K562 (cell line): ENCODE data around the gene PIP5KL1. TPM values are rescaled to one million over a fixed set of nuclear protein-coding genes. Genes with fewer than 3 reads are reported as not detected.

Experiments
- E2F8 ChIP-seq: fragments of 450-650 bp; IDR thresholded peaks from 2 replicates; pipeline ENCODE4 v1.7.1; 2018; ENCODE audit warnings: mild to moderate bottlenecking, low read depth; ENCODE audit not compliant: partially characterized antibody
- FOXK1 ChIP-seq: sonication (generic); formaldehyde crosslinking; IDR thresholded peaks from 2 replicates; pipeline ENCODE4 v1.8.0; 2022; ENCODE audit warnings: missing genetic modification reagents, mild to moderate bottlenecking, borderline replicate concordance
- KHSRP ChIP-seq: fragments of 450-650 bp; IDR thresholded peaks from 2 replicates; pipeline ENCODE4 v1.6.1; 2017
- POLR2H ChIP-seq: IDR thresholded peaks from 2 replicates; pipeline ENCODE4 v1.6.1; 2016; ENCODE audit warnings: missing genetic modification characterization, low read depth, mild to moderate bottlenecking, control low read depth, missing compliant biosample characterization, moderate library complexity
- REST ChIP-seq, 2 experiments: fragments of 450-650 bp; formaldehyde crosslinking in 1 of 2; IDR thresholded peaks; 2 replicates each; pipeline versions ENCODE4 v1.4.0 to v1.6.1; 2014 to 2020; ENCODE audit warnings: mild to moderate bottlenecking in 2 of 2, borderline replicate concordance in 1 of 2, low read depth in 1 of 2
- SAFB ChIP-seq: fragments of 200-400 bp; formaldehyde crosslinking; IDR thresholded peaks from 2 replicates; pipeline ENCODE4 v1.6.1; 2017; ENCODE audit warnings: low read depth, low read length, borderline replicate concordance
- SAP30 ChIP-seq: fragments of 200-600 bp; sonication (generic); IDR thresholded peaks from 2 replicates; pipeline ENCODE4 v1.6.1; 2012; ENCODE audit warnings: borderline replicate concordance, low read depth, mild to moderate bottlenecking, moderate library complexity, low read length, control low read depth, inconsistent platforms; ENCODE audit not compliant: insufficient read depth, poor library complexity, severe bottlenecking
- TBP ChIP-seq: optimal IDR thresholded peaks from 2 replicates; pipeline ENCODE3; 2011; ENCODE audit warnings: low read depth, low read length, improper control_type of control experiment
- TCFL5 ChIP-seq: fragments of 250-450 bp; sonication (Bioruptor Pico); conservative IDR thresholded peaks from 2 replicates; pipeline ENCODE4 v1.6.1; 2021; ENCODE audit warnings: mild to moderate bottlenecking, moderate library complexity, matching md5 sums
- TEAD1 ChIP-seq, 2 experiments: fragments of 450-650 bp in 1 of 2; sonication (generic) in 1 of 2; formaldehyde crosslinking; IDR thresholded peaks; 2 replicates each; pipeline versions ENCODE4 v1.4.0 to v1.8.0; 2020 to 2022; ENCODE audit warnings: mild to moderate bottlenecking in 2 of 2, missing genetic modification reagents in 1 of 2
- XRCC3 ChIP-seq: fragments of 450-650 bp; IDR thresholded peaks from 2 replicates; pipeline ENCODE4 v1.6.1; 2017; ENCODE audit warnings: mild to moderate bottlenecking, moderate library complexity
- ZNF354B ChIP-seq: fragments of 250-450 bp; sonication (Bioruptor Pico); IDR thresholded peaks from 2 replicates; pipeline ENCODE4 v1.4.0; 2020
- ZNF79 ChIP-seq: fragments of 250-450 bp; sonication (Bioruptor Pico); IDR thresholded peaks from 2 replicates; pipeline ENCODE4 v1.4.0; 2020; ENCODE audit warnings: low read depth, mild to moderate bottlenecking, moderate library complexity
- polyA plus RNA-seq, 8 experiments: library from polyadenylated mRNA; depleted of rRNA in 4 of 8; stranded (reverse) in 5 of 8; unstranded in 3 of 8; fragments of >200 nt; fragmentation: Nextera tagmentation in 2 of 8; fragmentation: Illumina TruSeq in 1 of 8; extraction: Ambion mirVana in 2 of 8; extraction: Trizol in 1 of 8; gene quantifications; 2 replicates each; pipeline versions ENCODE4 v1.2.1 to v1.2.3, GENCODE V29; 2011 to 2014; ENCODE audit warnings: inconsistent platforms in 1 of 8, missing spikeins in 1 of 8
- total RNA-seq, 7 experiments: library from RNA; depleted of rRNA in 6 of 7; stranded (reverse); fragments of >200 nt in 6 of 7; fragmentation: Illumina TruSeq in 2 of 7; extraction: Trizol in 2 of 7; gene quantifications; 2 replicates each; pipeline versions ENCODE4 v1.2.1 to v1.2.3, GENCODE V29; 2011 to 2021; ENCODE audit warnings: low replicate concordance in 1 of 7
- TF ChIP-seq, protein P1 (sequence below): fragments of 450-650 bp; IDR thresholded peaks from 2 replicates; pipeline ENCODE4 v1.6.1; 2018; ENCODE audit warnings: mild to moderate bottlenecking, low read depth; ENCODE audit not compliant: partially characterized antibody

Gene PIP5KL1
- total and polyA plus RNA-seq, 9 of the 15 experiments (the other 6 are each of a cell fraction or from before 2014, with no cell fraction given): 0.18 to 4.8 (median 1.2) TPM

DNA sequence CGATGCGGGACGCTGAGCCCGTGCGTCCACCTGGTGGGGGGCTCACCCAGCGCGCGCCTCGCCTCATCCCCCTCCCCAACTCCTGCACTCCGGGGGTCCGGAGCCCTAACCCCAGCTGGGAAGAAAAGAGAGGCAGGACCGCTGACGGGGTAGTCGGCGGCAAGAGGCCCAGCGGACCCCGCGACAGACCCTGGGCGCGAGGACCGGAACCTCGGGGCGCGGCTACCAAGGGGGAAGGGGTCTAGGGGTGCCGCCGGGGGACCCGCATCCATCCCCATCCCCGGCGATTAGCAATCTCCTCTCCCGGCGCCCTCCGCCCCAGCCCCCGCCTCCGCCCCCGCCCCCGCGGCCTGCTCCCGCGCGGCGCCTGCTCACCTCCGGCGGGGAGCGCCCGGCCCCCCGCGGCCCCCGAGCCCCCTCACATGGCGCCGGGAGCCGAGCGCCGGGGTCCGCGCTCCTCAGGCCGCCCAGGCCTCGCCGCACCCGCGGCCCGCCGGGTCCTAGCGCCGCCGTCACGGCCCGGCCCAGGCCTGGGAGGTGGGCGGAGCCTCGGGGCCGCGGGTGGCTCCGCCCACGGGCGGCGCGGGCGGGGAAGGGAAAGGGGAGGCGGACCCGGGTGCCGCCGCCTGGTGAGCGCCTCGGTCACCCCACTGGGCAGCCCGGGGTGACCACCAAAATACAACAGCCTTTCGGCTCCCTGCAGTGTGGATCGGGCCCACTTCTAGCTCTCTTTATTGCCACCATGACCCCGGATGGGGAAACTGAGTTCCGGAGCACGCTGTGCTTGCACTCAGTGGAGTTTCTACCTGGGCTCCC lies 31.2 kb downstream of the PIP5KL1 start, which contains the start of gene ST6GALNAC6 (continued):
- TF ChIP-seq REST (IDR thresholded peaks at IDR 0.05; ENCODE audit: borderline replicate concordance) (no peak), REST (CRISPR knock-in tag; IDR thresholded peaks at IDR 0.05; ENCODE audit: low read depth) (0 out of 2 replicates have a peak, but pooled peaks have one; percentile 48), TEAD1 (CRISPR knock-in tag; IDR thresholded peaks at IDR 0.05) (no peak), ZNF79 (CRISPR knock-in tag) (no peak), POLR2H (no peak), SAFB (no peak), XRCC3 (no peak), KHSRP (no peak), ZNF354B (CRISPR knock-in tag) (no peak), TCFL5 (CRISPR knock-in tag) (no peak), FOXK1 (CRISPR knock-in tag) (no peak), TBP (peak; percentile 37), E2F8 (no peak), SAP30 (no peak)
- TF ChIP-seq, protein P1, sequence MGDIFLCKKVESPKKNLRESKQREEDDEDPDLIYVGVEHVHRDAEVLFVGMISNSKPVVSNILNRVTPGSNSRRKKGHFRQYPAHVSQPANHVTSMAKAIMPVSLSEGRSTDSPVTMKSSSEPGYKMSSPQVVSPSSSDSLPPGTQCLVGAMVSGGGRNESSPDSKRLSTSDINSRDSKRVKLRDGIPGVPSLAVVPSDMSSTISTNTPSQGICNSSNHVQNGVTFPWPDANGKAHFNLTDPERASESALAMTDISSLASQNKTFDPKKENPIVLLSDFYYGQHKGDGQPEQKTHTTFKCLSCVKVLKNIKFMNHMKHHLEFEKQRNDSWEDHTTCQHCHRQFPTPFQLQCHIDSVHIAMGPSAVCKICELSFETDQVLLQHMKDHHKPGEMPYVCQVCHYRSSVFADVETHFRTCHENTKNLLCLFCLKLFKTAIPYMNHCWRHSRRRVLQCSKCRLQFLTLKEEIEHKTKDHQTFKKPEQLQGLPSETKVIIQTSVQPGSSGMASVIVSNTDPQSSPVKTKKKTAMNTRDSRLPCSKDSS: no peak
